GM12878 (cell line): ENCODE data around the gene SLC24A3.

Experiments
- ATF2 ChIP-seq: IDR thresholded peaks from 2 replicates; pipeline ENCODE4 v1.6.1; 2012; ENCODE audit warnings: low read length, inconsistent platforms
- CEBPB ChIP-seq, 2 experiments: fragments of 150-350 bp in 1 of 2; IDR thresholded peaks; 2 replicates each; pipeline ENCODE4 v1.6.1; 2012 to 2014; ENCODE audit warnings: low read depth in 2 of 2, low read length in 2 of 2, borderline replicate concordance in 1 of 2, inconsistent platforms in 1 of 2
- CTCF ChIP-seq, 3 experiments: IDR thresholded peaks in 2 of 3; conservative IDR thresholded peaks in 1 of 3; 2 replicates each; pipeline ENCODE4 v1.5.1; 2011; ENCODE audit warnings: low read depth in 3 of 3, low read length in 3 of 3, mild to moderate bottlenecking in 3 of 3, control low read depth in 2 of 3, moderate library complexity in 2 of 3, inconsistent platforms in 1 of 3, mixed read lengths in 1 of 3; ENCODE audit not compliant: control insufficient read depth in 2 of 3, insufficient read depth in 1 of 3; ENCODE audit errors: extremely low read depth in 1 of 3
- EP300 ChIP-seq, 2 experiments: fragments of 150-350 bp in 1 of 2; IDR thresholded peaks; 2 replicates each; pipeline ENCODE4 v1.6.1; 2011 to 2012; ENCODE audit warnings: low read depth in 2 of 2, low read length in 2 of 2, borderline replicate concordance in 1 of 2, improper control_type of control experiment in 1 of 2, inconsistent platforms in 1 of 2; ENCODE audit not compliant: control insufficient read depth in 1 of 2
- EZH2 ChIP-seq: IDR thresholded peaks from 2 replicates; pipeline ENCODE4 v1.6.1; 2012; ENCODE audit warnings: low read depth, mild to moderate bottlenecking, control low read depth, inconsistent platforms, low read length, borderline replicate concordance; ENCODE audit not compliant: control insufficient read depth
- FOXM1 ChIP-seq: IDR thresholded peaks from 2 replicates; pipeline ENCODE4 v1.6.1; 2012; ENCODE audit warnings: low read depth, mild to moderate bottlenecking, inconsistent platforms, low read length, moderate library complexity
- PAX8 ChIP-seq: fragments of 450-650 bp; IDR thresholded peaks from 2 replicates; pipeline ENCODE4 v1.6.1; 2017; ENCODE audit warnings: mild to moderate bottlenecking, moderate library complexity
- PBX3 ChIP-seq: IDR thresholded peaks from 2 replicates; pipeline ENCODE4 v1.6.1; 2011; ENCODE audit warnings: mild to moderate bottlenecking, low read depth, low read length, moderate library complexity; ENCODE audit not compliant: insufficient replicate concordance
- POLR2A ChIP-seq: IDR thresholded peaks from 2 replicates; pipeline ENCODE4 v1.6.1; 2011; ENCODE audit warnings: low read depth, mild to moderate bottlenecking, low read length
- POLR2AphosphoS2 ChIP-seq: IDR thresholded peaks from 2 replicates; pipeline ENCODE4 v1.6.1; 2011; ENCODE audit warnings: low read depth, mild to moderate bottlenecking, low read length, improper control_type of control experiment, moderate library complexity
- RB1 ChIP-seq: fragments of 450-650 bp; formaldehyde crosslinking; IDR thresholded peaks from 2 replicates; pipeline ENCODE4 v1.6.1; 2017; ENCODE audit warnings: mild to moderate bottlenecking, borderline replicate concordance
- SIN3A ChIP-seq: IDR thresholded peaks from 2 replicates; pipeline ENCODE4 v1.6.1; 2012; ENCODE audit warnings: low read depth, low read length, improper control_type of control experiment
- ZNF217 ChIP-seq: fragments of 450-650 bp; IDR thresholded peaks from 2 replicates; pipeline ENCODE4 v1.6.1; 2017; ENCODE audit warnings: antibody characterized with exemption, mild to moderate bottlenecking
- ZNF274 ChIP-seq: IDR thresholded peaks from one replicate; pipeline ENCODE4 v1.8.0; 2011; ENCODE audit not compliant: insufficient read length, insufficient read depth

GRCh38 chr20:19256906-19257595 is 44.6 kb downstream of the SLC24A3 start:
- TF ChIP-seq PBX3, result no peak
- no peak for TF ChIP-seq ZNF274
- no peak for TF ChIP-seq FOXM1
- TF ChIP-seq CEBPB (IDR thresholded peaks at IDR 0.05; ENCODE audit: borderline replicate concordance in 1 of 2, low read depth in 2 of 2, low read length in 2 of 2), result no peak
- TF ChIP-seq ATF2, result no peak
- no peak for TF ChIP-seq SIN3A
- no peak for TF ChIP-seq ZNF217
- TF ChIP-seq EP300 (IDR thresholded peaks at IDR 0.05; ENCODE audit: borderline replicate concordance in 1 of 2, control insufficient read depth in 1 of 2, low read depth in 2 of 2, low read length in 2 of 2), result no peak
- TF ChIP-seq PAX8, result no peak
- TF ChIP-seq CTCF (IDR thresholded peaks at IDR 0.05 in 2 of 3, conservative IDR thresholded peaks at IDR 0.05 in 1 of 3; ENCODE audit: control insufficient read depth in 2 of 3, extremely low read depth in 1 of 3, insufficient read depth in 1 of 3, low read depth in 3 of 3, low read length in 3 of 3), result no peak
- TF ChIP-seq POLR2AphosphoS2, result no peak
- TF ChIP-seq RB1, result no peak
- TF ChIP-seq EZH2, result no peak
- TF ChIP-seq POLR2A, result no peak
